GM12878 (cell line): ENCODE measurements around the gene EXOC8. TPM values are rescaled to one million over a fixed set of nuclear protein-coding genes. Genes with fewer than 3 reads are reported as not detected.
A peak's percentile ranks its signal among the peaks of the same experiment; 100 is the strongest.

Experiments used
- ATAC-seq: fragments of 200-7000 bp; cut with Tn5 transposase; 3 replicates; pipeline ENCODE4 v1.9.1; 2020; ENCODE audit warnings: mild to moderate bottlenecking, moderate library complexity
- BruUV-seq: library from RNA; stranded (reverse); fragments of 400-500 nt; replicated peaks from 2 replicates; lab custom pipeline; 2021; lab: Mats Ljungman, UMichigan
- CTCF ChIA-PET: fragments of 300-600 bp; sonication (Branson Sonifier 250); formaldehyde crosslinking; extraction: SDS; loops from one replicate; lab custom pipeline; 2021; ENCODE audit warnings: inconsistent platforms; lab: Yijun Ruan, JAX
- POLR2A ChIA-PET: fragments of 350-600 bp; formaldehyde crosslinking; extraction: SDS; loops from one replicate; lab custom pipeline; 2021; ENCODE audit warnings: inconsistent platforms; lab: Charles Lee
- RAD21 ChIA-PET: fragments of 300-600 bp; sonication (Branson Sonifier 250); formaldehyde crosslinking; loops from one replicate; lab custom pipeline; 2023; ENCODE audit warnings: antibody characterized with exemption; ENCODE audit not compliant: unreplicated experiment; lab: Charles Lee
- SMC1A ChIA-PET: fragments of 300-600 bp; sonication (Branson Sonifier 250); formaldehyde crosslinking; loops from one replicate; lab custom pipeline; 2023; ENCODE audit not compliant: unreplicated experiment, uncharacterized antibody; lab: Charles Lee
- DNase-seq: peaks from one replicate; pipeline ENCODE4 v3.0.0-alpha.2; 2011; ENCODE audit warnings: low read depth, low spot score
- FAIRE-seq: peaks from 3 replicates; lab custom pipeline; 2011; peaks lifted over from hg19 to GRCh38; lab: Jason Lieb, UNC
- H2AFZ ChIP-seq: 2 replicates; pipeline ENCODE4 v1.6.0; 2011; ENCODE audit warnings: low read depth, low read length, control low read depth; ENCODE audit not compliant: control insufficient read depth
- H3K27ac ChIP-seq: 2 replicates; pipeline ENCODE4 v1.5.1; 2011; ENCODE audit warnings: control low read depth; ENCODE audit not compliant: control insufficient read depth, insufficient read depth
- H3K27me3 ChIP-seq, 2 experiments: replicated peaks in 1 of 2; 2 replicates each; pipeline versions ENCODE4 v1.6.0 to v1.6.1; 2011; ENCODE audit warnings: low read length in 1 of 2; ENCODE audit not compliant: control insufficient read depth in 2 of 2, insufficient read depth in 2 of 2
- H3K36me3 ChIP-seq, 2 experiments: 2 replicates each; pipeline ENCODE4 v1.5.1; 2011; ENCODE audit warnings: low read length in 1 of 2; ENCODE audit not compliant: control insufficient read depth in 2 of 2, insufficient read depth in 2 of 2
- H3K4me1 ChIP-seq: 2 replicates; pipeline ENCODE4 v1.6.1; 2011; ENCODE audit warnings: mild to moderate bottlenecking, low read length, moderate library complexity, mixed read lengths; ENCODE audit not compliant: control insufficient read depth, insufficient read depth
- H3K4me2 ChIP-seq: 2 replicates; pipeline ENCODE4 v1.6.0; 2011; ENCODE audit warnings: control low read depth; ENCODE audit not compliant: control insufficient read depth, insufficient read depth
- H3K4me3 ChIP-seq: fragments of 200-600 bp; sonication (generic); 2 replicates; pipeline ENCODE4 v1.5.1; 2016
- H3K79me2 ChIP-seq: 2 replicates; pipeline ENCODE4 v1.6.0; 2011; ENCODE audit warnings: low read length; ENCODE audit not compliant: control insufficient read depth, insufficient read depth
- H3K9ac ChIP-seq: 2 replicates; pipeline ENCODE4 v1.8.0; 2011; ENCODE audit warnings: low read length, control low read depth, mixed read lengths; ENCODE audit not compliant: control insufficient read depth, insufficient read depth
- H3K9me3 ChIP-seq: replicated peaks from 3 replicates; pipeline ENCODE4 v1.5.1; 2011; ENCODE audit warnings: mild to moderate bottlenecking, low read length; ENCODE audit not compliant: control insufficient read depth, insufficient read depth
- H4K20me1 ChIP-seq: 2 replicates; pipeline ENCODE4 v1.6.0; 2011; ENCODE audit not compliant: control insufficient read depth, insufficient read depth
- BCLAF1 ChIP-seq: fragments of 450-650 bp; IDR thresholded peaks from 2 replicates; pipeline ENCODE4 v1.6.1; 2017; ENCODE audit warnings: antibody characterized with exemption, mild to moderate bottlenecking, moderate library complexity
- CBX3 ChIP-seq: fragments of 200-600 bp; sonication (generic); IDR thresholded peaks from 2 replicates; pipeline ENCODE4 v1.6.1; 2016; ENCODE audit warnings: low read depth, borderline replicate concordance
- CREB1 ChIP-seq: IDR thresholded peaks from 2 replicates; pipeline ENCODE4 v1.6.1; 2012; ENCODE audit warnings: low read depth, mild to moderate bottlenecking, inconsistent platforms
- CTCF ChIP-seq, 3 experiments: IDR thresholded peaks in 2 of 3; conservative IDR thresholded peaks in 1 of 3; 2 replicates each; pipeline ENCODE4 v1.5.1; 2011; ENCODE audit warnings: low read depth in 3 of 3, low read length in 3 of 3, mild to moderate bottlenecking in 3 of 3, control low read depth in 2 of 3, moderate library complexity in 2 of 3, inconsistent platforms in 1 of 3, mixed read lengths in 1 of 3; ENCODE audit not compliant: control insufficient read depth in 2 of 3, insufficient read depth in 1 of 3; ENCODE audit errors: extremely low read depth in 1 of 3
- IKZF1 ChIP-seq: fragments of 450-650 bp; conservative IDR thresholded peaks from 2 replicates; pipeline ENCODE4 v1.6.1; 2017; ENCODE audit warnings: antibody characterized with exemption, mild to moderate bottlenecking
- IRF3 ChIP-seq: fragments of 450-650 bp; IDR thresholded peaks from 2 replicates; pipeline ENCODE4 v1.6.1; 2014; ENCODE audit warnings: mild to moderate bottlenecking
- KAT2A ChIP-seq: conservative IDR thresholded peaks from 2 replicates; pipeline ENCODE4 v1.6.1; 2011; ENCODE audit warnings: low read depth, low read length; ENCODE audit not compliant: control insufficient read depth
- MEF2B ChIP-seq: fragments of 450-650 bp; IDR thresholded peaks from 2 replicates; pipeline ENCODE4 v1.6.1; 2018; ENCODE audit warnings: mild to moderate bottlenecking, moderate library complexity; ENCODE audit not compliant: partially characterized antibody, poor library complexity, severe bottlenecking
- NR2C2 ChIP-seq: IDR thresholded peaks from 2 replicates; pipeline ENCODE4 v1.6.1; 2011; ENCODE audit warnings: borderline replicate concordance, low read depth; ENCODE audit not compliant: control insufficient read depth, insufficient read length
- RAD21 ChIP-seq: IDR thresholded peaks from 2 replicates; pipeline ENCODE4 v1.6.1; 2011; ENCODE audit warnings: mild to moderate bottlenecking, low read depth, low read length, moderate library complexity; ENCODE audit not compliant: insufficient read depth
- SMC3 ChIP-seq: IDR thresholded peaks from 2 replicates; pipeline ENCODE4 v1.6.1; 2011; ENCODE audit warnings: low read length, improper control_type of control experiment, borderline replicate concordance
- YY1 ChIP-seq: IDR thresholded peaks from 2 replicates; pipeline ENCODE4 v1.6.1; 2011; ENCODE audit warnings: low read depth, mild to moderate bottlenecking, low read length
- ZBTB40 ChIP-seq: fragments of 450-650 bp; IDR thresholded peaks from 2 replicates; pipeline ENCODE4 v1.6.1; 2016; ENCODE audit warnings: mild to moderate bottlenecking, moderate library complexity, borderline replicate concordance
- WGBS: methylation state at CpG from one replicate; pipeline ENCODE4 v1.1.6; 2016; ENCODE audit warnings: low lambda C conversion rate; ENCODE audit not compliant: insufficient replicate concordance, insufficient coverage; ENCODE audit errors: missing lambda C conversion rate; 5-methylcytosine and 5-hydroxymethylcytosine counted together
- in situ Hi-C: fragments of 300-500 bp; cut with MboI; formaldehyde crosslinking; loops from 9 replicates; pipeline ENCODE4 v1.14.3; 2018; ENCODE audit warnings: mixed read lengths
- intact Hi-C: fragments of 100-400 bp; cut with micrococcal nuclease; formaldehyde crosslinking; loops from one replicate; pipeline ENCODE4 v1.14.2; 2022; ENCODE audit not compliant: unreplicated experiment
- polyA plus RNA-seq, 11 experiments: library from polyadenylated mRNA; depleted of rRNA in 4 of 11; unstranded in 6 of 11; stranded (reverse) in 5 of 11; fragments of >200 nt; fragmentation: Nextera tagmentation in 4 of 11; fragmentation: Illumina TruSeq in 1 of 11; extraction: Ambion mirVana in 4 of 11; extraction: Trizol in 1 of 11; gene quantifications; 1 replicate in 1 of 11; 2 replicates in 10 of 11; pipeline versions ENCODE4 v1.2.1 to v1.2.3, GENCODE V29; 2011 to 2016; ENCODE audit warnings: inconsistent platforms in 2 of 11, missing spikeins in 2 of 11, low read depth in 1 of 11
- total RNA-seq, 4 experiments: library from RNA; depleted of rRNA in 3 of 4; stranded (reverse); fragments of >200 nt in 3 of 4; fragmentation: Illumina TruSeq in 1 of 4; extraction: Trizol in 1 of 4; gene quantifications; 2 replicates each; pipeline versions ENCODE4 v1.2.1 to v1.2.3, GENCODE V29; 2013 to 2021

The EXOC8 gene
- total and polyA plus RNA-seq, 10 of the 15 experiments (the other 5 are each of a cell fraction or from before 2014, with no cell fraction given) = 2.0 to 11.3 (median 6.3) TPM

GRCh38 chr1:231315887-231316286, 21.8 kb downstream of the EXOC8 start:
- intact Hi-C loops (no loop called here), in situ Hi-C loops (no loop called here)
- H3K4me2 ChIP-seq = no peak overlapping the region
- H2AFZ ChIP-seq = no peak overlapping the region
- ChIA-PET CTCF (interaction anchor here (0.7 to 4.5 kb wide), 12 partner anchors 9 to 297 kb away, joined by 3 to 28 read pairs (median 4); partner anchors contain the start of genes EXOC8 and SPRTN), RAD21 (interaction anchor here (0.6 to 1.0 kb wide), 5 partner anchors 22 to 442 kb away, joined by 3 to 4 read pairs (median 3); partner anchors contain the start of gene SPRTN), SMC1A (interaction anchor here (0.6 to 1.5 kb wide), 9 partner anchors 18 to 290 kb away, joined by 3 to 5 read pairs (median 4); partner anchors contain the start of gene EXOC8), POLR2A (interaction anchor here (0.7 kb wide), 1 partner anchor 74 kb away, joined by 3 read pairs; no protein-coding TSS in a partner anchor)
- H4K20me1 ChIP-seq = no peaks in the 10 kb centered on the region
- TF ChIP-seq SMC3 = peak; percentile 65
- no peak for TF ChIP-seq KAT2A
- no peak for TF ChIP-seq CBX3
- TF ChIP-seq ZBTB40 = no peak
- TF ChIP-seq CREB1 = no peak
- TF ChIP-seq IKZF1 = no peak
- peak; percentile 71 to 84 (median 82) for TF ChIP-seq CTCF (IDR thresholded peaks at IDR 0.05 in 2 of 3, conservative IDR thresholded peaks at IDR 0.05 in 1 of 3; ENCODE audit: control insufficient read depth in 2 of 3, extremely low read depth in 1 of 3, insufficient read depth in 1 of 3, low read depth in 3 of 3, low read length in 3 of 3)
- TF ChIP-seq YY1 = 0 out of 2 replicates have a peak, but pooled peaks have one; percentile 25
- no peak for TF ChIP-seq MEF2B
- peak; percentile 75 for TF ChIP-seq RAD21
- no peak for TF ChIP-seq IRF3
- no peak for TF ChIP-seq BCLAF1
- no peak for TF ChIP-seq NR2C2
- no peaks in the 10 kb centered on the region for H3K4me1 ChIP-seq
- FAIRE-seq (no peak), ATAC-seq (peak; percentile 99), DNase-seq (no peak)
- no peaks in the 10 kb centered on the region for H3K9me3 ChIP-seq
- no peaks in the 10 kb centered on the region for H3K36me3 ChIP-seq
- H3K79me2 ChIP-seq = no peaks in the 10 kb centered on the region
- no peak overlapping the region for H3K9ac ChIP-seq
- 38% methylated on average over 11 of the region's 11 CpGs for WGBS
- H3K27ac ChIP-seq = no peak overlapping the region
- H3K4me3 ChIP-seq = no peak overlapping the region
- BruUV-seq = no TSS peak
- H3K27me3 ChIP-seq = no peaks in the 10 kb centered on the region
